Panc1 (cell line): ENCODE data around the gene RDH5. TPM values are rescaled to one million over a fixed set of nuclear protein-coding genes. Genes with fewer than 3 reads are reported as not detected.

ENCODE experiments used
- ATAC-seq: fragments of 200-7000 bp; cut with Tn5 transposase; 2 replicates; pipeline ENCODE4 v1.9.1; 2020; ENCODE audit warnings: mild to moderate bottlenecking, moderate library complexity
- BruUV-seq: library from RNA; stranded (reverse); fragments of 400-500 nt; replicated peaks from 2 replicates; lab custom pipeline; 2021; lab: Mats Ljungman, UMichigan
- CTCF ChIA-PET: fragments of 300-600 bp; sonication (Branson Sonifier 250); formaldehyde crosslinking; loops from one replicate; lab custom pipeline; 2022; ENCODE audit warnings: antibody characterized with exemption; lab: Charles Lee
- POLR2A ChIA-PET: fragments of 300-600 bp; sonication (Branson Sonifier 250); formaldehyde crosslinking; loops from one replicate; lab custom pipeline; 2022; ENCODE audit warnings: antibody characterized with exemption; lab: Charles Lee
- DNase-seq: peaks from one replicate; pipeline ENCODE4 v3.0.0-alpha.2; 2010; ENCODE audit warnings: low read depth, low spot score
- H3K27ac ChIP-seq: 2 replicates; pipeline ENCODE4 v1.5.1; 2011; ENCODE audit warnings: mild to moderate bottlenecking, low read length, inconsistent platforms
- H3K27me3 ChIP-seq: fragments of 200-500 bp; sonication (Bioruptor generic); 2 replicates; pipeline ENCODE4 v1.6.0; 2014; ENCODE audit warnings: low read length, inconsistent platforms; ENCODE audit not compliant: control insufficient read depth, insufficient read depth
- H3K36me3 ChIP-seq: fragments of 200-500 bp; sonication (Bioruptor generic); 2 replicates; pipeline ENCODE4 v1.5.1; 2014; ENCODE audit warnings: inconsistent platforms, mild to moderate bottlenecking, low read length, moderate library complexity; ENCODE audit not compliant: control insufficient read depth, insufficient read depth
- H3K4me1 ChIP-seq: 2 replicates; pipeline ENCODE4 v1.5.1; 2011; ENCODE audit warnings: inconsistent platforms, mild to moderate bottlenecking, low read length, moderate library complexity; ENCODE audit not compliant: control insufficient read depth, insufficient read depth
- H3K4me3 ChIP-seq, 2 experiments: 2 replicates each; pipeline ENCODE4 v1.5.1; 2011 to 2012; ENCODE audit warnings: low read depth in 2 of 2, low read length in 2 of 2, mild to moderate bottlenecking in 2 of 2, inconsistent platforms in 1 of 2, moderate library complexity in 1 of 2
- H3K9me3 ChIP-seq: fragments of 200-500 bp; sonication (Bioruptor generic); 2 replicates; pipeline ENCODE4 v1.5.1; 2014; ENCODE audit warnings: low read depth, mild to moderate bottlenecking, inconsistent platforms, low read length, moderate library complexity; ENCODE audit not compliant: control insufficient read depth, insufficient read depth
- POLR2AphosphoS5 ChIP-seq: IDR thresholded peaks from 2 replicates; pipeline ENCODE4 v1.6.1; 2012; ENCODE audit warnings: mild to moderate bottlenecking, low read depth, low read length, moderate library complexity
- SIN3A ChIP-seq: IDR thresholded peaks from 2 replicates; pipeline ENCODE4 v1.6.1; 2012; ENCODE audit warnings: low read depth, mild to moderate bottlenecking, low read length, moderate library complexity, borderline replicate concordance; ENCODE audit not compliant: insufficient read depth
- TCF7L2 ChIP-seq: IDR thresholded peaks from 2 replicates; pipeline ENCODE4 v1.6.1; 2011; ENCODE audit warnings: mild to moderate bottlenecking, low read depth, low read length, inconsistent platforms
- in situ Hi-C: cut with HindIII; loops from 2 replicates; pipeline ENCODE4 v1.10.0; 2016; ENCODE audit warnings: low sequenced_read_pairs, low pct_unique_long_range_greater_than_20kb
- intact Hi-C: fragments of 100-400 bp; cut with micrococcal nuclease; formaldehyde crosslinking; loops from one replicate; pipeline ENCODE4 v1.10.0; 2022; ENCODE audit not compliant: unreplicated experiment
- total RNA-seq: library from RNA; stranded (reverse); gene quantifications from one replicate; pipeline ENCODE4 v1.2.1, GENCODE V29; 2021; ENCODE audit not compliant: unreplicated experiment
- TF ChIP-seq, protein P1 (sequence below), 2 experiments: IDR thresholded peaks; 2 replicates each; pipeline ENCODE4 v1.6.1; 2011 to 2012; ENCODE audit warnings: low read depth in 2 of 2, control low read depth in 1 of 2, low read length in 1 of 2, mild to moderate bottlenecking in 1 of 2, moderate library complexity in 1 of 2; ENCODE audit not compliant: insufficient read depth in 1 of 2
- TF ChIP-seq, protein P2 (sequence below): fragments of 450-650 bp; IDR thresholded peaks from 2 replicates; pipeline ENCODE4 v1.5.1; 2017; ENCODE audit warnings: mild to moderate bottlenecking

RDH5 gene
- total RNA-seq, 1 experiment from 2014 or later, result 2.8 TPM

- BruUV-seq, result no TSS peak
- ATAC-seq, result peak; percentile 29
- peaks cover 10% of the 10 kb centered on the region for H3K36me3 ChIP-seq
- ChIA-PET CTCF (no interaction called here), POLR2A (interaction anchor here (0.7 kb wide), 1 partner anchor 12 kb away, joined by 3 read pairs; the partner anchor contains the start of gene BLOC1S1)
- peak overlapping the region; percentile 89 for H3K27ac ChIP-seq
- no peak for DNase-seq
- peak overlapping the region; percentile 72 to 76 for H3K4me3 ChIP-seq
- H3K9me3 ChIP-seq, result no peaks in the 10 kb centered on the region
- no peaks in the 10 kb centered on the region for H3K27me3 ChIP-seq
- in situ Hi-C loops, result no loop called here
- intact Hi-C loops, result loop anchor here (5.0 to 10.0 kb wide), 2 partner anchors 199 to 534 kb away; partner anchors contain the start of gene PYM1
- TF ChIP-seq, protein P1, sequence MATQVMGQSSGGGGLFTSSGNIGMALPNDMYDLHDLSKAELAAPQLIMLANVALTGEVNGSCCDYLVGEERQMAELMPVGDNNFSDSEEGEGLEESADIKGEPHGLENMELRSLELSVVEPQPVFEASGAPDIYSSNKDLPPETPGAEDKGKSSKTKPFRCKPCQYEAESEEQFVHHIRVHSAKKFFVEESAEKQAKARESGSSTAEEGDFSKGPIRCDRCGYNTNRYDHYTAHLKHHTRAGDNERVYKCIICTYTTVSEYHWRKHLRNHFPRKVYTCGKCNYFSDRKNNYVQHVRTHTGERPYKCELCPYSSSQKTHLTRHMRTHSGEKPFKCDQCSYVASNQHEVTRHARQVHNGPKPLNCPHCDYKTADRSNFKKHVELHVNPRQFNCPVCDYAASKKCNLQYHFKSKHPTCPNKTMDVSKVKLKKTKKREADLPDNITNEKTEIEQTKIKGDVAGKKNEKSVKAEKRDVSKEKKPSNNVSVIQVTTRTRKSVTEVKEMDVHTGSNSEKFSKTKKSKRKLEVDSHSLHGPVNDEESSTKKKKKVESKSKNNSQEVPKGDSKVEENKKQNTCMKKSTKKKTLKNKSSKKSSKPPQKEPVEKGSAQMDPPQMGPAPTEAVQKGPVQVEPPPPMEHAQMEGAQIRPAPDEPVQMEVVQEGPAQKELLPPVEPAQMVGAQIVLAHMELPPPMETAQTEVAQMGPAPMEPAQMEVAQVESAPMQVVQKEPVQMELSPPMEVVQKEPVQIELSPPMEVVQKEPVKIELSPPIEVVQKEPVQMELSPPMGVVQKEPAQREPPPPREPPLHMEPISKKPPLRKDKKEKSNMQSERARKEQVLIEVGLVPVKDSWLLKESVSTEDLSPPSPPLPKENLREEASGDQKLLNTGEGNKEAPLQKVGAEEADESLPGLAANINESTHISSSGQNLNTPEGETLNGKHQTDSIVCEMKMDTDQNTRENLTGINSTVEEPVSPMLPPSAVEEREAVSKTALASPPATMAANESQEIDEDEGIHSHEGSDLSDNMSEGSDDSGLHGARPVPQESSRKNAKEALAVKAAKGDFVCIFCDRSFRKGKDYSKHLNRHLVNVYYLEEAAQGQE (IDR thresholded peaks at IDR 0.05; ENCODE audit: insufficient read depth in 1 of 2, low read depth in 2 of 2, low read length in 1 of 2), result no peak
- TF ChIP-seq SIN3A (no peak), POLR2AphosphoS5 (no peak), TCF7L2 (no peak)
- TF ChIP-seq, protein P2, sequence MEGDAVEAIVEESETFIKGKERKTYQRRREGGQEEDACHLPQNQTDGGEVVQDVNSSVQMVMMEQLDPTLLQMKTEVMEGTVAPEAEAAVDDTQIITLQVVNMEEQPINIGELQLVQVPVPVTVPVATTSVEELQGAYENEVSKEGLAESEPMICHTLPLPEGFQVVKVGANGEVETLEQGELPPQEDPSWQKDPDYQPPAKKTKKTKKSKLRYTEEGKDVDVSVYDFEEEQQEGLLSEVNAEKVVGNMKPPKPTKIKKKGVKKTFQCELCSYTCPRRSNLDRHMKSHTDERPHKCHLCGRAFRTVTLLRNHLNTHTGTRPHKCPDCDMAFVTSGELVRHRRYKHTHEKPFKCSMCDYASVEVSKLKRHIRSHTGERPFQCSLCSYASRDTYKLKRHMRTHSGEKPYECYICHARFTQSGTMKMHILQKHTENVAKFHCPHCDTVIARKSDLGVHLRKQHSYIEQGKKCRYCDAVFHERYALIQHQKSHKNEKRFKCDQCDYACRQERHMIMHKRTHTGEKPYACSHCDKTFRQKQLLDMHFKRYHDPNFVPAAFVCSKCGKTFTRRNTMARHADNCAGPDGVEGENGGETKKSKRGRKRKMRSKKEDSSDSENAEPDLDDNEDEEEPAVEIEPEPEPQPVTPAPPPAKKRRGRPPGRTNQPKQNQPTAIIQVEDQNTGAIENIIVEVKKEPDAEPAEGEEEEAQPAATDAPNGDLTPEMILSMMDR, result no peak
- peaks cover 31% of the 10 kb centered on the region for H3K4me1 ChIP-seq
Measured at GRCh38 chr12:55728186-55728938, 8.2 kb downstream of the RDH5 start.

DNA sequence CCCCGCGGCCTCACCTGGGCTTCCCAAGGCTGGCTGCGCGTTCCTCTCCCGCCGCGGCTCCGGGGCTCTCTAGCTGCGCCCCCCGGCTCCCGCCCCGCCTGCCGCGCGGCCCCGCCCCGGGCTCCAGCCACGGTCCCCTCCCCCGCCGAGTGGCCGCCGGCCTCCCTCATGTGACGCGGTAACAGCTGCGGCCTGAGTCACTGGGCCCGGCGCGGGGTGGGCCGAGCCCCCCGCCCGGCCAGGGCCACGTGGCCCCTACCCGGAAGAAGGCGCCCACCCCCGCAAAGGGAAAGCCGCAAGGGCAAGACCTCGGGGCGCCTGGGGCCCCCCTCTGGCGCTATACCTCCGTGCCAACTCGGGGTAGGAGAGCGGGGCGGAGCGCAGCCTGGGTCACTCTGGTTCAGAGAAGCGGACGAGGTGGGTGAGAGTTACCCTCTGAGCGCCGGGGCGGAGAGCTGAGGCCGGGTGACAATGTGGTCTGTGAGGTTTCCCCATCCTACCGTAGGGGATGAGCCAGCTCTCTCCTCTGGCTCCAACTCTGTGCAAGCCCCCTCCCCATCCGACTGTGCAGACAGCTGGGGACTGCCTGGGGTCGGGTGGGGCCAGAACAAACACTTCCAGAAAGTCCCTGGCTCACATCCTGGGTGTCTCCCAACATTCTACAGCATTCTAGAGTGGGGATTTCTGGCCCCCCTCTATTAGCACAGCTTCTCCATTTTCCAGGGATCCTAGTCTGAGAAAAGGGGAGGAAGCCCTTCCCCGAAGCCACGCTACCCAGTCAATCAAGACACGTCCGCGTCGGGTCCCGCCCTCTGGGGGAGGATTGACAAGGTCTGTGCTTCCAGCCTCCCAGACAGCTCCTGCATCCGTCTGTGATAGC, 9.0 kb downstream of the RDH5 start, which contains the start of gene CD63:
Gene CD63 (minus strand): TSS at position 71 of the 880 bp plus-strand sequence. CDS start 668 bp downstream, outside the sequence.
- peak; percentile 88 for ATAC-seq
- Histone ChIP-seq H3K4me3 (peak within 1 kb of the TSS; percentile 72 to 76), H3K9me3 (no peaks in the 10 kb centered on the region), H3K27me3 (no peaks in the 10 kb centered on the region), H3K36me3 (peaks cover 8% of the 10 kb centered on the region), H3K27ac (peak within 1 kb of the TSS; percentile 94), H3K4me1 (peaks cover 31% of the 10 kb centered on the region)
- TF ChIP-seq TCF7L2, result no peak
- TF ChIP-seq POLR2AphosphoS5, result peak; percentile 63; the same call in 1 of the 2 replicates
- peak; percentile 87; the same call in 1 of the 2 replicates for TF ChIP-seq SIN3A
- TF ChIP-seq, protein P1 (IDR thresholded peaks at IDR 0.05; ENCODE audit: insufficient read depth in 1 of 2, low read depth in 2 of 2, low read length in 1 of 2), result no peak
- TF ChIP-seq, protein P2, result no peak
- POLR2A ChIA-PET, result interaction anchor here (0.6 to 1.3 kb wide), 4 partner anchors 8 to 341 kb away, joined by 3 to 11 read pairs (median 4); partner anchors contain the start of gene BLOC1S1
- intact Hi-C loops (loop anchor here (5.0 to 10.0 kb wide), 2 partner anchors 198 to 534 kb away; partner anchors contain the start of gene PYM1), in situ Hi-C loops (no loop called here)
- peak; percentile 67 for DNase-seq
- no TSS peak for BruUV-seq
- CTCF ChIA-PET, result interaction anchor here (0.6 to 1.5 kb wide), 2 partner anchors 9 to 267 kb away, joined by 5 to 11 read pairs; no protein-coding TSS in a partner anchor
